Endothelial cell (in vitro differentiated cells): ENCODE results near the gene TREX2. TPM values are rescaled to one million over a fixed set of nuclear protein-coding genes. Genes with fewer than 3 reads are reported as not detected.

Source experiments
- DNase-seq: peaks from one replicate; pipeline ENCODE4 v3.0.0; 2021; ENCODE audit warnings: low spot score
- H3K27ac Mint-ChIP-seq: one replicate; pipeline ENCODE4 v1.8.0; 2021; ENCODE audit warnings: mixed read lengths, inconsistent platforms; ENCODE audit not compliant: unreplicated experiment
- H3K27me3 Mint-ChIP-seq: one replicate; pipeline ENCODE4 v1.8.0; 2021; ENCODE audit warnings: mild to moderate bottlenecking, moderate library complexity, mixed read lengths, inconsistent platforms; ENCODE audit not compliant: unreplicated experiment
- H3K36me3 Mint-ChIP-seq: one replicate; pipeline ENCODE4 v1.8.0; 2021; ENCODE audit warnings: mild to moderate bottlenecking, low read depth, mixed read lengths, inconsistent platforms; ENCODE audit not compliant: unreplicated experiment
- H3K4me1 Mint-ChIP-seq: one replicate; pipeline ENCODE4 v1.8.0; 2021; ENCODE audit warnings: mild to moderate bottlenecking, mixed read lengths, inconsistent platforms; ENCODE audit not compliant: unreplicated experiment
- H3K4me3 Mint-ChIP-seq: one replicate; pipeline ENCODE4 v1.8.0; 2021; ENCODE audit warnings: mild to moderate bottlenecking, mixed read lengths, inconsistent platforms; ENCODE audit not compliant: unreplicated experiment
- H3K9me3 Mint-ChIP-seq: one replicate; pipeline ENCODE4 v1.8.0; 2021; ENCODE audit warnings: mixed read lengths, inconsistent platforms; ENCODE audit not compliant: unreplicated experiment
- CTCF ChIP-seq: fragments of 200-600 bp; sonication (generic); IDR thresholded peaks from one replicate; pipeline ENCODE4 v1.5.0; 2021; ENCODE audit warnings: antibody characterized with exemption; ENCODE audit not compliant: unreplicated experiment
- total RNA-seq: library from RNA; stranded (reverse); fragmentation: NEBNext Ultra II Directional; extraction: Animal tissue kit (Norgen Biotek cat#: 25700); gene quantifications from one replicate; pipeline ENCODE4 v1.2.1, GENCODE V29; 2021; ENCODE audit not compliant: unreplicated experiment

TREX2 gene
- total RNA-seq, 1 donor from 2014 or later, result 1.5 TPM

- no peaks in the 10 kb centered on the region for H3K36me3 Mint-ChIP-seq
- peaks cover 4% of the 10 kb centered on the region for H3K27me3 Mint-ChIP-seq
- no peak for TF ChIP-seq CTCF
- H3K27ac Mint-ChIP-seq, result no peak overlapping the region
- H3K4me3 Mint-ChIP-seq, result peak overlapping the region; percentile 69
- H3K9me3 Mint-ChIP-seq, result no peaks in the 10 kb centered on the region
- no peak for DNase-seq
- H3K4me1 Mint-ChIP-seq, result no peaks in the 10 kb centered on the region
Measured at GRCh38 chrX:153411988-153412574, 33.8 kb downstream of the TREX2 start.

GRCh38 chrX:153411255-153411987 is 34.4 kb downstream of the TREX2 start, which contains the start of gene ZFP92:
ZFP92 (plus strand) TSS chrX:153411472; CDS start chrX:153418323, 6,851 bp downstream.
- H3K27me3 Mint-ChIP-seq, result peaks cover 6% of the 10 kb centered on the region
- H3K4me3 Mint-ChIP-seq, result peak within 1 kb of the TSS; percentile 69
- H3K4me1 Mint-ChIP-seq, result no peaks in the 10 kb centered on the region
- DNase-seq, result no peak
- H3K36me3 Mint-ChIP-seq, result no peaks in the 10 kb centered on the region
- TF ChIP-seq CTCF, result no peak
- no peaks in the 10 kb centered on the region for H3K9me3 Mint-ChIP-seq
- H3K27ac Mint-ChIP-seq, result no peak within 1 kb of the TSS

- no peaks in the 10 kb centered on the region for H3K36me3 Mint-ChIP-seq
- no peaks in the 10 kb centered on the region for H3K4me1 Mint-ChIP-seq
- no peak overlapping the region for H3K27ac Mint-ChIP-seq
- DNase-seq, result no peak
- no peak overlapping the region for H3K4me3 Mint-ChIP-seq
- H3K9me3 Mint-ChIP-seq, result no peaks in the 10 kb centered on the region
- TF ChIP-seq CTCF, result no peak
- peaks cover 6% of the 10 kb centered on the region for H3K27me3 Mint-ChIP-seq
Measured at GRCh38 chrX:153410888-153411254, 35.0 kb downstream of the TREX2 start.

- Mint-ChIP-seq H3K4me3 (no peak overlapping the region), H3K9me3 (no peaks in the 10 kb centered on the region), H3K27ac (no peak overlapping the region), H3K36me3 (no peaks in the 10 kb centered on the region), H3K4me1 (no peaks in the 10 kb centered on the region), H3K27me3 (peaks cover 6% of the 10 kb centered on the region)
- DNase-seq, result no peak
- TF ChIP-seq CTCF, result no peak
Measured at GRCh38 chrX:153410373-153410772, 35.5 kb downstream of the TREX2 start.
